HepG2 (cell line): ENCODE results near the gene XKR7. TPM values are rescaled to one million over a fixed set of nuclear protein-coding genes. Genes with fewer than 3 reads are reported as not detected.
A peak's percentile ranks its signal among the peaks of the same experiment; 100 is the strongest.

Experiments
- CREM ChIP-seq, 2 experiments: sonication (generic) in 1 of 2; formaldehyde crosslinking in 1 of 2; IDR thresholded peaks; 2 replicates each; pipeline versions ENCODE4 v1.4.0 to v1.6.1; 2016 to 2020; ENCODE audit warnings: antibody characterized with exemption in 1 of 2, mild to moderate bottlenecking in 1 of 2, missing genetic modification reagents in 1 of 2
- EEA1 ChIP-seq: sonication (generic); formaldehyde crosslinking; IDR thresholded peaks from 2 replicates; pipeline ENCODE4 v1.5.1; 2020; ENCODE audit warnings: mild to moderate bottlenecking, missing genetic modification reagents, borderline replicate concordance
- KDM3A ChIP-seq: IDR thresholded peaks from 2 replicates; pipeline ENCODE4 v1.6.1; 2018; ENCODE audit warnings: low read depth, missing compliant biosample characterization
- PLRG1 ChIP-seq: fragments of 450-650 bp; conservative IDR thresholded peaks from 2 replicates; pipeline ENCODE4 v1.6.1; 2016
- SAFB2 ChIP-seq: sonication (generic); formaldehyde crosslinking; IDR thresholded peaks from 2 replicates; pipeline ENCODE4 v1.5.1; 2020; ENCODE audit warnings: missing genetic modification reagents, low read depth, mild to moderate bottlenecking, borderline replicate concordance
- SNAI1 ChIP-seq: sonication (generic); formaldehyde crosslinking; IDR thresholded peaks from 2 replicates; pipeline ENCODE4 v1.5.0; 2020; ENCODE audit warnings: mild to moderate bottlenecking, missing genetic modification reagents, borderline replicate concordance
- ZBTB21 ChIP-seq: sonication (generic); formaldehyde crosslinking; IDR thresholded peaks from 2 replicates; pipeline ENCODE4 v1.4.0; 2020; ENCODE audit warnings: missing genetic modification reagents
- ZFY ChIP-seq: sonication (generic); formaldehyde crosslinking; IDR thresholded peaks from 2 replicates; pipeline ENCODE4 v1.4.0; 2020; ENCODE audit warnings: missing genetic modification reagents
- ZNF558 ChIP-seq: sonication (generic); formaldehyde crosslinking; IDR thresholded peaks from 2 replicates; pipeline ENCODE4 v1.9.0; 2022; ENCODE audit warnings: mild to moderate bottlenecking, missing genetic modification reagents, borderline replicate concordance
- ZNF773 ChIP-seq: sonication (generic); formaldehyde crosslinking; IDR thresholded peaks from 2 replicates; pipeline ENCODE4 v1.4.0; 2020; ENCODE audit warnings: missing genetic modification reagents, borderline replicate concordance
- ZNF841 ChIP-seq: sonication (generic); formaldehyde crosslinking; IDR thresholded peaks from 2 replicates; pipeline ENCODE4 v1.8.1; 2023; ENCODE audit warnings: missing genetic modification reagents, borderline replicate concordance
- ZSCAN25 ChIP-seq: sonication (generic); formaldehyde crosslinking; IDR thresholded peaks from 2 replicates; pipeline ENCODE4 v1.8.0; 2022; ENCODE audit warnings: mild to moderate bottlenecking, missing genetic modification reagents
- polyA plus RNA-seq, 8 experiments: library from polyadenylated mRNA; depleted of rRNA in 3 of 8; stranded (reverse) in 7 of 8; unstranded in 1 of 8; fragments of >200 nt; fragmentation: Illumina TruSeq in 4 of 8; extraction: Trizol in 4 of 8; gene quantifications; 2 replicates each; pipeline versions ENCODE4 v1.2.1 to v1.2.3, GENCODE V29; 2011 to 2016; ENCODE audit warnings: low read depth in 4 of 8, missing spikeins in 1 of 8, mixed read lengths in 1 of 8; ENCODE audit not compliant: insufficient read depth in 1 of 8
- total RNA-seq, 5 experiments: library from RNA; depleted of rRNA; stranded (reverse); fragments of >200 nt; fragmentation: Illumina TruSeq; extraction: Trizol; gene quantifications; 2 replicates each; pipeline ENCODE4 v1.2.3, GENCODE V29; 2016; ENCODE audit warnings: low read depth in 1 of 5
- TF ChIP-seq, protein P1 (sequence below): sonication (generic); formaldehyde crosslinking; IDR thresholded peaks from 2 replicates; pipeline ENCODE4 v1.5.0; 2020; ENCODE audit warnings: mild to moderate bottlenecking, missing genetic modification reagents, borderline replicate concordance
- TF ChIP-seq, protein P2 (sequence below): sonication (generic); formaldehyde crosslinking; IDR thresholded peaks from 2 replicates; pipeline ENCODE4 v1.5.0; 2020; ENCODE audit warnings: mild to moderate bottlenecking, missing genetic modification reagents
- TF ChIP-seq, protein P3 (sequence below): sonication (generic); formaldehyde crosslinking; IDR thresholded peaks from 2 replicates; pipeline ENCODE4 v1.4.0; 2020; ENCODE audit warnings: missing genetic modification reagents
- TF ChIP-seq, protein P4 (sequence below): sonication (generic); formaldehyde crosslinking; IDR thresholded peaks from 2 replicates; pipeline ENCODE4 v1.4.0; 2020; ENCODE audit warnings: mild to moderate bottlenecking, missing genetic modification reagents

The XKR7 gene
- total and polyA plus RNA-seq, 2 of the 13 experiments (the other 11 are each of a cell fraction or from before 2014, with no cell fraction given): not detected

DNA sequence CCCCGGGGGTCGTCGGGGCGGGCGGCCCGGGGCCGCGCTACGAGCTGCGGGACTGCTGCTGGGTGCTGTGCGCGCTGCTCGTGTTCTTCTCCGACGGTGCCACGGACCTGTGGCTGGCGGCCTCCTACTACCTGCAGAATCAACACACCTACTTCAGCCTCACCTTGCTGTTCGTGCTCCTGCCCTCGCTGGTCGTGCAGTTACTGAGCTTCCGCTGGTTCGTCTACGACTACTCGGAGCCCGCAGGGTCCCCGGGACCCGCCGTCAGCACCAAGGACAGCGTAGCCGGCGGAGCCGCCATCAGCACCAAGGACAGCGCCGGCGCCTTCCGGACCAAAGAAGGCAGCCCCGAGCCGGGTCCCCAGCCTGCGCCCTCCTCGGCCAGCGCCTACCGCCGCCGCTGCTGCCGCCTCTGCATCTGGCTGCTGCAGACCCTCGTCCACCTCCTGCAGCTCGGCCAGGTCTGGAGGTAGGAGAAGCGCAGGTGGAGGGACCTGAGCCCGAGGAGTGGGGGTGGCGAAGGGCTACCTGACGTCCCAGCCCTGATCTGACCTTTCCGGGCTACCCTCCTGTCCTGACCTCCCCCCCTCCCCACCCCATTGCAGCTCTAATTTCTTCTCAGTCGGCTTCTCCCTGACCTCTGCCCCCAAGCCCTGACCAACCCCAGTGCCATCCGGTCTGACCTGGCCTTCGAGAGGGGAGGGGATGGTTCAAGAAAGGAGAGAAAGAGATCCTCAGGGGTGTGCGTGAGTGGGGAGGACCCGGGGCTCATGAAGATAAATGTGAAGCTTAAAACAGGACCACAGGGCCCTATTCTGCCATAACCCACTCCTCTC, 558 bp downstream of the XKR7 start (continued):
- TF ChIP-seq, protein P1, sequence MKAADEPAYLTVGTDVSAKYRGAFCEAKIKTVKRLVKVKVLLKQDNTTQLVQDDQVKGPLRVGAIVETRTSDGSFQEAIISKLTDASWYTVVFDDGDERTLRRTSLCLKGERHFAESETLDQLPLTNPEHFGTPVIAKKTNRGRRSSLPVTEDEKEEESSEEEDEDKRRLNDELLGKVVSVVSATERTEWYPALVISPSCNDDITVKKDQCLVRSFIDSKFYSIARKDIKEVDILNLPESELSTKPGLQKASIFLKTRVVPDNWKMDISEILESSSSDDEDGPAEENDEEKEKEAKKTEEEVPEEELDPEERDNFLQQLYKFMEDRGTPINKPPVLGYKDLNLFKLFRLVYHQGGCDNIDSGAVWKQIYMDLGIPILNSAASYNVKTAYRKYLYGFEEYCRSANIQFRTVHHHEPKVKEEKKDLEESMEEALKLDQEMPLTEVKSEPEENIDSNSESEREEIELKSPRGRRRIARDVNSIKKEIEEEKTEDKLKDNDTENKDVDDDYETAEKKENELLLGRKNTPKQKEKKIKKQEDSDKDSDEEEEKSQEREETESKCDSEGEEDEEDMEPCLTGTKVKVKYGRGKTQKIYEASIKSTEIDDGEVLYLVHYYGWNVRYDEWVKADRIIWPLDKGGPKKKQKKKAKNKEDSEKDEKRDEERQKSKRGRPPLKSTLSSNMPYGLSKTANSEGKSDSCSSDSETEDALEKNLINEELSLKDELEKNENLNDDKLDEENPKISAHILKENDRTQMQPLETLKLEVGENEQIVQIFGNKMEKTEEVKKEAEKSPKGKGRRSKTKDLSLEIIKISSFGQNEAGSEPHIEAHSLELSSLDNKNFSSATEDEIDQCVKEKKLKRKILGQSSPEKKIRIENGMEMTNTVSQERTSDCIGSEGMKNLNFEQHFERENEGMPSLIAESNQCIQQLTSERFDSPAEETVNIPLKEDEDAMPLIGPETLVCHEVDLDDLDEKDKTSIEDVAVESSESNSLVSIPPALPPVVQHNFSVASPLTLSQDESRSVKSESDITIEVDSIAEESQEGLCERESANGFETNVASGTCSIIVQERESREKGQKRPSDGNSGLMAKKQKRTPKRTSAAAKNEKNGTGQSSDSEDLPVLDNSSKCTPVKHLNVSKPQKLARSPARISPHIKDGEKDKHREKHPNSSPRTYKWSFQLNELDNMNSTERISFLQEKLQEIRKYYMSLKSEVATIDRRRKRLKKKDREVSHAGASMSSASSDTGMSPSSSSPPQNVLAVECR (CRISPR knock-in tag): peak; percentile 100
- TF ChIP-seq ZNF841 (CRISPR knock-in tag) (peak; percentile 100), SAFB2 (CRISPR knock-in tag) (peak; percentile 100), PLRG1 (no peak), ZFY (CRISPR knock-in tag) (peak; percentile 99), CREM (IDR thresholded peaks at IDR 0.05) (no peak), CREM (CRISPR knock-in tag; IDR thresholded peaks at IDR 0.05) (peak; percentile 97), SNAI1 (CRISPR knock-in tag) (peak; percentile 100), EEA1 (CRISPR knock-in tag) (peak; percentile 100), ZSCAN25 (CRISPR knock-in tag) (peak; percentile 99), ZBTB21 (peak; percentile 98), KDM3A (CRISPR knock-in tag) (peak; percentile 100), ZNF558 (CRISPR knock-in tag) (peak; percentile 100), ZNF773 (peak; percentile 100)
- TF ChIP-seq, protein P2, sequence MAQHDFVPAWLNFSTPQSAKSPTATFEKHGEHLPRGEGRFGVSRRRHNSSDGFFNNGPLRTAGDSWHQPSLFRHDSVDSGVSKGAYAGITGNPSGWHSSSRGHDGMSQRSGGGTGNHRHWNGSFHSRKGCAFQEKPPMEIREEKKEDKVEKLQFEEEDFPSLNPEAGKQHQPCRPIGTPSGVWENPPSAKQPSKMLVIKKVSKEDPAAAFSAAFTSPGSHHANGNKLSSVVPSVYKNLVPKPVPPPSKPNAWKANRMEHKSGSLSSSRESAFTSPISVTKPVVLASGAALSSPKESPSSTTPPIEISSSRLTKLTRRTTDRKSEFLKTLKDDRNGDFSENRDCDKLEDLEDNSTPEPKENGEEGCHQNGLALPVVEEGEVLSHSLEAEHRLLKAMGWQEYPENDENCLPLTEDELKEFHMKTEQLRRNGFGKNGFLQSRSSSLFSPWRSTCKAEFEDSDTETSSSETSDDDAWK: peak; percentile 98; the same call in 1 of the 2 replicates
- TF ChIP-seq, protein P3, sequence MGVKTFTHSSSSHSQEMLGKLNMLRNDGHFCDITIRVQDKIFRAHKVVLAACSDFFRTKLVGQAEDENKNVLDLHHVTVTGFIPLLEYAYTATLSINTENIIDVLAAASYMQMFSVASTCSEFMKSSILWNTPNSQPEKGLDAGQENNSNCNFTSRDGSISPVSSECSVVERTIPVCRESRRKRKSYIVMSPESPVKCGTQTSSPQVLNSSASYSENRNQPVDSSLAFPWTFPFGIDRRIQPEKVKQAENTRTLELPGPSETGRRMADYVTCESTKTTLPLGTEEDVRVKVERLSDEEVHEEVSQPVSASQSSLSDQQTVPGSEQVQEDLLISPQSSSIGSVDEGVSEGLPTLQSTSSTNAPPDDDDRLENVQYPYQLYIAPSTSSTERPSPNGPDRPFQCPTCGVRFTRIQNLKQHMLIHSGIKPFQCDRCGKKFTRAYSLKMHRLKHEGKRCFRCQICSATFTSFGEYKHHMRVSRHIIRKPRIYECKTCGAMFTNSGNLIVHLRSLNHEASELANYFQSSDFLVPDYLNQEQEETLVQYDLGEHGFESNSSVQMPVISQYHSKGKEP (CRISPR knock-in tag): peak; percentile 100
- TF ChIP-seq, protein P4, sequence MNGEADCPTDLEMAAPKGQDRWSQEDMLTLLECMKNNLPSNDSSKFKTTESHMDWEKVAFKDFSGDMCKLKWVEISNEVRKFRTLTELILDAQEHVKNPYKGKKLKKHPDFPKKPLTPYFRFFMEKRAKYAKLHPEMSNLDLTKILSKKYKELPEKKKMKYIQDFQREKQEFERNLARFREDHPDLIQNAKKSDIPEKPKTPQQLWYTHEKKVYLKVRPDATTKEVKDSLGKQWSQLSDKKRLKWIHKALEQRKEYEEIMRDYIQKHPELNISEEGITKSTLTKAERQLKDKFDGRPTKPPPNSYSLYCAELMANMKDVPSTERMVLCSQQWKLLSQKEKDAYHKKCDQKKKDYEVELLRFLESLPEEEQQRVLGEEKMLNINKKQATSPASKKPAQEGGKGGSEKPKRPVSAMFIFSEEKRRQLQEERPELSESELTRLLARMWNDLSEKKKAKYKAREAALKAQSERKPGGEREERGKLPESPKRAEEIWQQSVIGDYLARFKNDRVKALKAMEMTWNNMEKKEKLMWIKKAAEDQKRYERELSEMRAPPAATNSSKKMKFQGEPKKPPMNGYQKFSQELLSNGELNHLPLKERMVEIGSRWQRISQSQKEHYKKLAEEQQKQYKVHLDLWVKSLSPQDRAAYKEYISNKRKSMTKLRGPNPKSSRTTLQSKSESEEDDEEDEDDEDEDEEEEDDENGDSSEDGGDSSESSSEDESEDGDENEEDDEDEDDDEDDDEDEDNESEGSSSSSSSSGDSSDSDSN (CRISPR knock-in tag): peak; percentile 98
